ENCODE measurements around the gene LCN12. TPM values are rescaled to one million over a fixed set of nuclear protein-coding genes. Genes with fewer than 3 reads are reported as not detected.

LCN12 gene
- total RNA-seq, 2 donors from 2014 or later, result 0.62 to 0.88 TPM

GRCh38 chr9:136942881-136943230 is 9.2 kb upstream of the LCN12 start:
- intact Hi-C loops (cut with DNase I), result loop anchor here in 1 of 2 donors (5.0 kb wide), 3 partner anchors 56 to 151 kb away; partner anchors contain the start of genes AJM1, TMEM141 and TRAF2

GRCh38 chr9:136943291-136944211 is 8.5 kb upstream of the LCN12 start:
- no peak for DNase-seq (ENCODE audit: low spot score)
- intact Hi-C loops (cut with DNase I), result loop anchor here in 1 of 2 donors (5.0 kb wide), 3 partner anchors 56 to 151 kb away; partner anchors contain the start of genes AJM1, TMEM141 and TRAF2

More at GRCh38 chr9:136942881-136943230, 9.2 kb upstream of the LCN12 start:
- DNase-seq (ENCODE audit: low spot score), result no peak

GRCh38 chr9:136944212-136944518 is 7.9 kb upstream of the LCN12 start:
- intact Hi-C loops (cut with DNase I), result loop anchor here in 1 of 2 donors (5.0 kb wide), 3 partner anchors 57 to 152 kb away; partner anchors contain the start of genes AJM1, TMEM141 and TRAF2
- DNase-seq (ENCODE audit: low spot score), result no peak

GRCh38 chr9:136944519-136945332 is 7.3 kb upstream of the LCN12 start, which contains the start of the genes C8G and FBXW5:
C8G (plus strand) TSS chr9:136945243; CDS start chr9:136945321, 78 bp downstream.
FBXW5 (minus strand) TSS chr9:136944738; CDS start chr9:136944083, 655 bp downstream.
- intact Hi-C loops (cut with DNase I), result loop anchor here in 1 of 2 donors (5.0 kb wide), 3 partner anchors 57 to 152 kb away; partner anchors contain the start of genes AJM1, TMEM141 and TRAF2
- DNase-seq (ENCODE audit: low spot score), result peak; percentile 98

GRCh38 chr9:136945333-136946227 is 6.5 kb upstream of the LCN12 start:
- intact Hi-C loops (cut with DNase I), result no loop called here

GRCh38 chr9:136946228-136947027 is 5.6 kb upstream of the LCN12 start:
- DNase-seq (ENCODE audit: low spot score), result no peak
- intact Hi-C loops (cut with DNase I), result no loop called here

More at GRCh38 chr9:136945333-136946227, 6.5 kb upstream of the LCN12 start:
- no peak for DNase-seq (ENCODE audit: low spot score)

- DNase-seq (ENCODE audit: low spot score), result no peak
- intact Hi-C loops (cut with DNase I), result no loop called here
Observed at GRCh38 chr9:136947028-136947891, 4.8 kb upstream of the LCN12 start.

- DNase-seq (ENCODE audit: low spot score), result no peak
- intact Hi-C loops (cut with DNase I), result no loop called here
Observed at GRCh38 chr9:136947955-136948510, 4.0 kb upstream of the LCN12 start.

- intact Hi-C loops (cut with DNase I), result no loop called here
- no peak for DNase-seq (ENCODE audit: low spot score)
Observed at GRCh38 chr9:136949239-136949816, 2.7 kb upstream of the LCN12 start.

GRCh38 chr9:136949817-136950655 is 2.0 kb upstream of the LCN12 start:
- DNase-seq (ENCODE audit: low spot score), result peak; percentile 97
- intact Hi-C loops (cut with DNase I), result no loop called here

GRCh38 chr9:136950656-136951276 is 1.3 kb upstream of the LCN12 start:
- DNase-seq (ENCODE audit: low spot score), result no peak
- intact Hi-C loops (cut with DNase I), result no loop called here

GRCh38 chr9:136952321-136952850 is 313 bp downstream of the LCN12 start:
- intact Hi-C loops (cut with DNase I), result no loop called here
- DNase-seq (ENCODE audit: low spot score), result no peak

GRCh38 chr9:136952876-136953770 is 1.1 kb downstream of the LCN12 start:
- no peak for DNase-seq (ENCODE audit: low spot score)
- intact Hi-C loops (cut with DNase I), result no loop called here

GRCh38 chr9:136953771-136954269 is 1.7 kb downstream of the LCN12 start:
- intact Hi-C loops (cut with DNase I), result no loop called here
- no peak for DNase-seq (ENCODE audit: low spot score)
